ENCODE results near the gene SELENOO. TPM values are rescaled to one million over a fixed set of nuclear protein-coding genes. Genes with fewer than 3 reads are reported as not detected.

The SELENOO gene
- total RNA-seq, 2 experiments from 2014 or later: 34.0 to 44.2 TPM

DNA sequence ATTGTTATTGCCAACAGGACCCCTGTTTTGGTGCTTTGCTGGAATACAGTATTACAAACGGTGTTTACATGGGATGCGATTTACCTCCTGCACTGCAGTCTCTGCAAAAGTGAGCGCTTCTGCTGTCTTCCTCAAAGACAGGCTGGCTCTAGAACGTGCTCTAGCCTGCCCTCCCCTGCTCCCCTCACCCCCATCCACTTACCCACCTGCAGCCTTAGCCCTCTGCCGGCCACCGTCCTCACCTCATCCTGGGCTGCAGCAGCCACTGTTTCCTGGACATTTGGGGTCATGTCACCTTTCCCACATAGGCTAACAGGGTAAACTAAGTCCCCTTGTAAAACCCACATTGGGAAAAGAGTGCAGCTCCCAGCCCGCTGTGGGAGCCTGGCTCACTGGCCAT lies 39.9 kb upstream of the SELENOO start:
- H4K20me1 ChIP-seq (ENCODE audit: insufficient read depth, low read length): no peaks in the 10 kb centered on the region
- ChIA-PET POLR2A (no interaction called here), CTCF (ENCODE audit: unreplicated experiment) (no interaction called here)
- no peaks in the 10 kb centered on the region for H3K36me3 ChIP-seq (ENCODE audit: insufficient read depth, low read length)
- no peaks in the 10 kb centered on the region for H3K4me1 ChIP-seq (ENCODE audit: insufficient read depth, low read length, poor library complexity, severe bottlenecking)
- TF ChIP-seq, protein P1, sequence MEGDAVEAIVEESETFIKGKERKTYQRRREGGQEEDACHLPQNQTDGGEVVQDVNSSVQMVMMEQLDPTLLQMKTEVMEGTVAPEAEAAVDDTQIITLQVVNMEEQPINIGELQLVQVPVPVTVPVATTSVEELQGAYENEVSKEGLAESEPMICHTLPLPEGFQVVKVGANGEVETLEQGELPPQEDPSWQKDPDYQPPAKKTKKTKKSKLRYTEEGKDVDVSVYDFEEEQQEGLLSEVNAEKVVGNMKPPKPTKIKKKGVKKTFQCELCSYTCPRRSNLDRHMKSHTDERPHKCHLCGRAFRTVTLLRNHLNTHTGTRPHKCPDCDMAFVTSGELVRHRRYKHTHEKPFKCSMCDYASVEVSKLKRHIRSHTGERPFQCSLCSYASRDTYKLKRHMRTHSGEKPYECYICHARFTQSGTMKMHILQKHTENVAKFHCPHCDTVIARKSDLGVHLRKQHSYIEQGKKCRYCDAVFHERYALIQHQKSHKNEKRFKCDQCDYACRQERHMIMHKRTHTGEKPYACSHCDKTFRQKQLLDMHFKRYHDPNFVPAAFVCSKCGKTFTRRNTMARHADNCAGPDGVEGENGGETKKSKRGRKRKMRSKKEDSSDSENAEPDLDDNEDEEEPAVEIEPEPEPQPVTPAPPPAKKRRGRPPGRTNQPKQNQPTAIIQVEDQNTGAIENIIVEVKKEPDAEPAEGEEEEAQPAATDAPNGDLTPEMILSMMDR (conservative IDR thresholded peaks at IDR 0.05; ENCODE audit: low read length): no peak
- TF ChIP-seq EZH2phosphoT487 (IDR thresholded peaks at IDR 0.05; ENCODE audit: borderline replicate concordance, low read depth, low read length): no peak
- H2AFZ ChIP-seq (ENCODE audit: low read length): no peak overlapping the region
- no peaks in the 10 kb centered on the region for H3K9me3 ChIP-seq (ENCODE audit: low read length)
- no peaks in the 10 kb centered on the region for H3K79me2 ChIP-seq (ENCODE audit: insufficient read depth, low read depth, low read length)
- no peaks in the 10 kb centered on the region for H3K9me2 ChIP-seq (ENCODE audit: insufficient read depth, low read length)
- H3K27ac ChIP-seq (ENCODE audit: low read depth, low read length, poor library complexity, severe bottlenecking): no peak overlapping the region
- H3K4me3 ChIP-seq (ENCODE audit: low read depth, low read length, poor library complexity, severe bottlenecking): no peak overlapping the region
- no peak for DNase-seq (ENCODE audit: low spot score)
- intact Hi-C loops (cut with micrococcal nuclease; ENCODE audit: unreplicated experiment): no loop called here
- H3K4me2 ChIP-seq (ENCODE audit: low read length): no peak overlapping the region
- BruUV-seq (replicated peaks): no TSS peak

DNA sequence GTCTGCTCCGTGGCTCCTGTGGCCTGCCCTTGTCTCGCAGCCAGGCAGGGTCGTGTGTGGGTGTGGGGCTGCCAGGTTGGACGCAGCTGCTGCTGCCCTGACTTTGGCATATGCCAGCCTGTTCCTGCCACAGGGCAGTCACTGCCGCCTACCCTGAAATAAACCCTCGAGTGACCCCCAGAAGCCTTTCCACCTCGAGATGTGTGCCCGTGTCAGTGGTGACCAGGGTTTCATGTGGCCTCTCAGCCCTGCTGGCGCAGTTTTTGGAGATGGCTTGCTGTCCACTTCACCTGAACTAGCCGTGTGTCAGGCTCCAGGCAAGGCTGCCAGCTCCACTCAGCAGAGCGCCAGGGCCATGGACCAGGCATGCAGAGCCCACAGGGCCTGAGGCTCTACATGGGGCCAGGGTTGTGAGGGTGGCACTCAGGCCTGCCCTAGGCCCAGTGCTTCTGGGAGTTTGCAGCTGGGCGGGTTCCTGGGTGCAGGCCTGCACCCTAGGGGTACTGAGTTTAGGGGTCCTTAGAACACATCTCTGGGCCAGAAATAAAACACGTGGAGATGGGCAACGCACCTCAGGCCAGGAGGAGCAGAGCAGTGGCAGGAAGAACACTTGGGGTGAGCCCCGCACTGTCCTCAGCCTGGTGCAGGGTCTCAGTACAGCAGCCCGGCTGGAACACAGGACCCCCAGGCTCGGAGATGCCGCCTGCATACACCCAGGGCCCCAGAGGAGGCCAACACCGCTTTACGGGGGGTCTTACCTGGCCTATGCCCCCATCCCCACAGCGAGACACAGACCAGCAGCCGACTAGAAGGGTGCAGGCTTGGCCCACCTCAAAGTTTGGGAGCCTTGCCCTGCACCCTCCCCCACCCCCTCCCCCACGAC lies 39.1 kb upstream of the SELENOO start:
- H3K27ac ChIP-seq (ENCODE audit: low read depth, low read length, poor library complexity, severe bottlenecking): no peak overlapping the region
- no peak overlapping the region for H3K4me3 ChIP-seq (ENCODE audit: low read depth, low read length, poor library complexity, severe bottlenecking)
- H3K9me2 ChIP-seq (ENCODE audit: insufficient read depth, low read length): no peaks in the 10 kb centered on the region
- TF ChIP-seq, protein P1 (conservative IDR thresholded peaks at IDR 0.05; ENCODE audit: low read length): no peak
- no peak for TF ChIP-seq EZH2phosphoT487 (IDR thresholded peaks at IDR 0.05; ENCODE audit: borderline replicate concordance, low read depth, low read length)
- H3K9me3 ChIP-seq (ENCODE audit: low read length): no peaks in the 10 kb centered on the region
- no peaks in the 10 kb centered on the region for H3K79me2 ChIP-seq (ENCODE audit: insufficient read depth, low read depth, low read length)
- no peaks in the 10 kb centered on the region for H4K20me1 ChIP-seq (ENCODE audit: insufficient read depth, low read length)
- no peak overlapping the region for H2AFZ ChIP-seq (ENCODE audit: low read length)
- no TSS peak for BruUV-seq (replicated peaks)
- H3K36me3 ChIP-seq (ENCODE audit: insufficient read depth, low read length): no peaks in the 10 kb centered on the region
- DNase-seq (ENCODE audit: low spot score): no peak
- CTCF ChIA-PET (ENCODE audit: unreplicated experiment): no interaction called here
- POLR2A ChIA-PET: no interaction called here
- H3K4me2 ChIP-seq (ENCODE audit: low read length): no peak overlapping the region
- H3K4me1 ChIP-seq (ENCODE audit: insufficient read depth, low read length, poor library complexity, severe bottlenecking): no peaks in the 10 kb centered on the region
- intact Hi-C loops (cut with micrococcal nuclease; ENCODE audit: unreplicated experiment): no loop called here

DNA sequence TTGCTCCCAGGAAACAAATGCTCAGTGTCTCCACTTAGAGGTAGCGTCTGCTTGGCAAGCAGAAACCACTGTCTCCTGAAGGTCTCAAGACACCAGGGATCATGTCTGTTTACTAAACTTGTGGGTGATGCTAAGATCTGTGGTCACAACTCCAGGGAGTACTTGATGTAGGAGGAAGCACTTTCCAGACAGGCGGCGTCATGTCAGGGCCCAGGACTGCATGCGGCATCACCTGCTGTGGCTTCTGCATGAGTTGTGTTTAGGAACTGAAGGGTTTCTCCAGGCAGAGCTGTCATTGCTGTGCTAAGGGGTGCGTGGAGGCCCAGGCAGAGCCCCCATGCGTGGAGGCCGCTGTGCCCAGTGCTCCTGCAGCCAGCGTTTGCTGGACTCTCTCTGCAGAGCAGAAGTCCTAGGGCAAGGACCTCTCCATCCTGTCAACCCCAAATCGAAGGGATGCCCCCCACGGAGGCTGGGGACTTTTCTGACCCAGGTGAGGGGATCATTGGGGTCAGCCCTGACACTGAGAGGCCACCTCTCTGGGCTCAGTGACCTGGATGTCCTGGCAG lies 38.3 kb upstream of the SELENOO start:
- POLR2A ChIA-PET: no interaction called here
- Histone ChIP-seq H3K4me3 (ENCODE audit: low read depth, low read length, poor library complexity, severe bottlenecking) (no peak overlapping the region), H3K4me2 (ENCODE audit: low read length) (no peak overlapping the region), H3K4me1 (ENCODE audit: insufficient read depth, low read length, poor library complexity, severe bottlenecking) (no peaks in the 10 kb centered on the region), H2AFZ (ENCODE audit: low read length) (no peak overlapping the region), H3K79me2 (ENCODE audit: insufficient read depth, low read depth, low read length) (no peaks in the 10 kb centered on the region), H3K9me3 (ENCODE audit: low read length) (no peaks in the 10 kb centered on the region), H4K20me1 (ENCODE audit: insufficient read depth, low read length) (no peaks in the 10 kb centered on the region), H3K27ac (ENCODE audit: low read depth, low read length, poor library complexity, severe bottlenecking) (no peak overlapping the region), H3K9me2 (ENCODE audit: insufficient read depth, low read length) (no peaks in the 10 kb centered on the region), H3K36me3 (ENCODE audit: insufficient read depth, low read length) (no peaks in the 10 kb centered on the region)
- no TSS peak for BruUV-seq (replicated peaks)
- no peak for DNase-seq (ENCODE audit: low spot score)
- intact Hi-C loops (cut with micrococcal nuclease; ENCODE audit: unreplicated experiment): no loop called here
- TF ChIP-seq, protein P1 (conservative IDR thresholded peaks at IDR 0.05; ENCODE audit: low read length): no peak
- TF ChIP-seq EZH2phosphoT487 (IDR thresholded peaks at IDR 0.05; ENCODE audit: borderline replicate concordance, low read depth, low read length): no peak
- CTCF ChIA-PET (ENCODE audit: unreplicated experiment): no interaction called here

All from OCI-LY7 (cell line).